ENCODE data around the gene MYO16.
"Not testable (repeated sequence)": the region's sequence is repeated elsewhere in the genome, so short reads cannot be mapped to it uniquely, and the experiment has no call there.

MYO16 gene

DNA sequence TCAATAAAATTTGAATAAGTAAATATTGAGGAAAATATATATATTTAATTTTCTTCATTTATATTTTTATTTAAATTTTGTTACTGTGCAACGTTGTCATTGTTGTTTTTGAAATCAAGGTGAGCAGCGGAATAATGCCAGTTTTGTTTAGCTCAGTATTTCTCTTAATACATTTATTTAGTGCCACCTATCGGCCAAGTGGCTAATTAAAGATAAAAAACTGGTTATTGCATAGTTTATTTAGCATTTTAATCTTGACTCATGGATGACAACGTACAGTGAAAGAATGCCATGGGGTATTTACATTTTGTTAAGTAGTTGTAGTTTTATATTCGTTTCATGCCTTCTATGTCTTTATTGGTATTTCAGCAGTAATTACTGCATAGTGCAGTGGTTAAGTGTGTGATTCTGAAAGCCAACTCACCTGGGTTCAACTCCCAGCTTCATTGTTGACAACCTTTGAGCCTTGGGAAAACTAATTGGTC lies 265.9 kb downstream of the MYO16 start:
- DNase-seq (ENCODE audit: low spot score): peak; percentile 7

DNA sequence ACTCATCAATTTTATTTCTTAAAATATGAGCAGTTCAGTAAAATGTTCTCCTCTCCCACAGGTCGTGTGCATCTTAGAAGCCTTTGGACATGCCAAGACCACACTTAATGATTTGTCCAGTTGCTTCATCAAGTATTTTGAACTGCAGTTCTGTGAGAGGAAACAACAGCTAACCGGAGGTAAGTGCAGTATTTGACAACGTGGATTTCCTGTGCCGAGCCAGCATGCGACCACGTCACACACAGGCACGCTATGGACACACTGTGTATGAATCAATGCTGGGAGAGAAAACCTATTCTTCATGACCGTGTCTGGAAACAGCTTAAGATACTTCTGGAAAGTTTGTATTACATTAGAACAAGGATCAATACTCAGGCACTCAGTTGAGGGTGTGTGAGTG lies 268.5 kb downstream of the MYO16 start:
- DNase-seq (ENCODE audit: low spot score): no peak

DNA sequence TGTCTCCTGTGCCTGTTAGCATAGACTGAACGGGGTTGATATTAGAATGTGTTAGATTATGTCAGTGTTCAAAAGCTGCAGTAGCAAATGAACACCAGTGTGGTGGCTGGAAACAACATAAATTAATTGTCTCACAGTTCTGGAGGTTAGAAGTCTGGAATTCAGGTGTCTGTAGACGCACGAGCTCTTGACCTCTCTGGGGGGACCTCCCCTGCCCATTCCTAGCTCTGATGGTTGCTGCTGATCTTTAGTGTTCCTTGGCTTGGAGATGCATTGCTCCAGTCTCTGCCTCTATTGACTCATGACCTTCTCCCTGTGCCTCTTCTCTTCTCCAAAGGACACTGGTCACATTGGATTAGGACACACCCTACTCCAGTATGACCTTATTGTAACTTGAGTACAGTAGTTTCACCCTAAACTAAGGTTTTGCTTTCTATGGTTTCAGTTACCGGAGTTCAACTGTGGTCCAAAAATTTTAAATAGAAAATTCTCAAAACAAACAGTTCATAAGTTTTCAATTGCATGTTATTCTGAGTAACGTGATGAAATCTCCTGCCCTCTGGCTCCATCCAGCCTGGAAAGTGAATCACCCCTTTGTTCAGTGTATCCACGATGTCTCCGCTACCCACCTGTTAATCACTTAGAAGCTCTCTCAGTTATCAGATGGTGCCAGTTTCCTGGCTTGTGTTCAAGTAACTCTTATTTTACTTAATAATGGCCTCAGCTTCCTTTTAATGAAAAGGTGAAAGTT lies 273.2 kb downstream of the MYO16 start:
- DNase-seq (ENCODE audit: low spot score): no peak

DNA sequence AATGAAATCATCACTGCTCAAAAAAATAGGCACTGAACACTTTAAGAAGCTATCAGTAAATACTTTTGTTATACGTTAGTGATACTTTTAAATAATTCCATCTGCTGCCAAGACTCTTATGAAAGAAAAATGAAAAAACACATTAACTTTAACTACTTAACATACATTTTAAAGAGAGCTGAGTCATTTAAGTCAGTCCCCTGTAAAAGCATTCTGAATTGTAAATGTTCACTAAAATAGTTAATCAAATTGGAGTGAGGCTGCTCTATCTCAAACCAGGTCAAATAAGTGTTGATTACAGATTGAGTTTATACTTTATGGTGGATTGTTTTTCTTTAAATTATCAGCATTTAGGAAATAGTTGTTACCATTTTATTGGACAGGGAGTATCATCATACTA lies 274.2 kb downstream of the MYO16 start:
- no peak for DNase-seq (ENCODE audit: low spot score)

DNA sequence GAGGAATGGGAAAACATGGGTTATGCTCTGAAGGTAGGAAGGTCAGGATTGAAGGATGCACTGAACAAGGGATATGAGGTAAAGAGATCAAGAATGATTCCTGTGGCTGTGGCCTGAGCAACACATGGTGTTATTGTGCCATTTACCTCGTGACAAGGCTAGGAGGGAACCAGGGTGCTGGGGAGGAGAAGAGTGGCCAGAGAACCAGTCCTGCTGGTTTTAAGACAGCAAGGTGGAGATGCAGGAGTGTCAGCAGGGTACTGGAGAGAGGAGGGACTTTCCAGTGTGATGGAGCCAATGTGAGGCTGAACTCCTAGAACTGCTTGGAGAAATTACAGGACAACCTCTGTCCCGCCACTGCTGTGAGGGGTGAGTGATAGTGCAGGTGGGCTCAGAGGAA lies 282.4 kb downstream of the MYO16 start:
- no peak for DNase-seq (ENCODE audit: low spot score)

DNA sequence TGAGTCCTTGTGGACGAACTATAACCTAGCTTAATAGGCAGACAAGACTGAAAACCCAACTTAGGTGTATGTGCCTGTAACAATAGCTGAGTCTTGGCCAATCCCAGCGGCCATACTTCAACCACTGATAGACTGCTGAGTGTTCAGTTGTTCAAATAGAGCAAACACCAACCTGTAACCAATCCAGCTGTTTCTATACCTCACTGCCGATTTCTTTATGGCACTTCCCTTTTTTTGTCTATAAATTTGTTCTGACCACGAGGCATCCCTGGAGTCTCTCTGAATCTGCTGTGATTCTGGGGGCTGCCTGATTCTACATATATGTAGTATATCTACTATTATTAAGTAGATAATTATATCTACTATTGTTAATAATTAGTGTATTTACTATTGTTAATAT lies 284.3 kb downstream of the MYO16 start:
- not testable (repeated sequence) for DNase-seq (ENCODE audit: low spot score)

DNA sequence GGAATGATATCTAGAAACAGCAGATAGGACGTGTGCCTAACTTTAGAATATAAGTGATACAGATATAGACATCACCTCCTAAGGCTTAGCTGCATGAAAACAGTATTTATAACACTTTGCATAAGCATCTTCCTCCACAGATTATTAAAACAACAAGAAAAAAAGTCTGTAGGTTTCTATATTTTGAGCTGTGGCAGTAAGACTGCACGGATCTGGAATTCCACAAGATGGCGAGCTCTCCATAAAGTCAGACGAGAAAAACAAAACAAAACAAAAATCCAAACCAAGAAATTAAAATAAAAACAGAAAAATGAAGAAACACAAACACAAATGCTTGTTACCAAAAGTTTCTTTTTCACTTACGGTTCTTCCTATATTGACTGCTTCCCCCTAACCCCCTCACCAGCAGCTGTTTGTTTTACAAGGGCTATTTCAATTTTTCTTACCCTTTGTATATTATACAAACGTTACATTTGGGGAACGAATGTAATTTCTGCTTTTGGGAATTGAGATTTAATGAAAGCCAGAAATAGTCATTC lies 285.8 kb downstream of the MYO16 start:
- DNase-seq (ENCODE audit: low spot score): no peak

DNA sequence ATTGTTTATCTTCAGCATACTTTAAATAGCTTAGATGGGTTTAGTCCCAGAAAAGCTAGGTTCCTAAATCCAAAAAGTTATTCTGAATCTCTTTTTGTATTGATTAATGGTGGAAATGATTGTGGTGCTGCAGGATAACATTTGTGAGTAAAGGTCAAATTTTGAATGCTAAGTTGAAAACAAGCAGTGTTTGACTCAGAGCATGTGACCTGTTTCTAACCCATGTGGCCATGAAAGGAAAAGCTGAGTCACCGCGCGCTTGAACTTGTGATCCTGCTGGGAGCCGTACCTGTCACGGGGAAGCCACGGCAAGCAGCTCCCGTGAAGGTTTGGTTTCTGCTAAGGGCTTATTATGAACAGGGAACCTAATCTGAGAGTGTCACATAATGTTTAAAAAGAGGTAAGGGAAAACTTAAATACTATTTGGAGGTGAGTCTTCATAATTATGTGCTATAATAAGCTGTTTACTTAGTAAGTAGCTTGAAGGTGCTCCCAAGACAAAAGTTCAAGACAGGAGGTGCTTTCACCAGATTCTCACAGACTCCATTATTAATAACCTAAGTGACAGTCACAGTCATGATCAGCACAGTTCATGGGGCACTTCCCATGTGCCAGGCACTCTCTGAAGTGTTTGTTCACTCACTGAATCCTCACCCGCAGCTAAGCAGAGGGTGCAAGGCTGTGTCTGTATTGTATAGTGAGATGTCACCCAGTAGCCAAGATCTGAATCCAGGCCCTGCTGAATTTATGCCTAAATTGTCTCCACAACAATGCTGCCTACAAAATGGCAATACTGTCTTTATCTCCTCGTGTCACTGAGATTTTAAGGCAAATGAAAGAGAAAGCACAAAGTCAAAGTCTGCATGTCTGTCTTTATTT lies 286.5 kb downstream of the MYO16 start:
- DNase-seq (ENCODE audit: low spot score): peak; percentile 53

DNA sequence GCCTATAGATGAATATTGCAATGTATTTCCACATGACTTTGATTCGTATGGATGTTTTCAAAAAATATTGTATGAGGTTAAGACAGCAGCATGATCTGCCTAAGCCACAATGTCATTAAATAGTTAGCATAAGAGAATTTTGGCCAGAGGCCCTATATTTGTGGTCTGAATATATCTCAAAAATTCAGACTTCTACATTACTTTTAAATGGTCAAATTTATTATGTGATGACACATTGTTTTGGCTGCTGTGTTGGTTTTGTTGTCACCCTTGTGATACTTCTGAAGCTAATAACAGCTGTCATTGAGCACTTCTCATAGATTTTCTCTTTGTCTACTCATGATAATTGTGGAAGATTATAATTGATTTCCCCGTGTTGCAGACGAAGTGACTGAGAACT lies 288.2 kb downstream of the MYO16 start:
- DNase-seq (ENCODE audit: low spot score): no peak

DNA sequence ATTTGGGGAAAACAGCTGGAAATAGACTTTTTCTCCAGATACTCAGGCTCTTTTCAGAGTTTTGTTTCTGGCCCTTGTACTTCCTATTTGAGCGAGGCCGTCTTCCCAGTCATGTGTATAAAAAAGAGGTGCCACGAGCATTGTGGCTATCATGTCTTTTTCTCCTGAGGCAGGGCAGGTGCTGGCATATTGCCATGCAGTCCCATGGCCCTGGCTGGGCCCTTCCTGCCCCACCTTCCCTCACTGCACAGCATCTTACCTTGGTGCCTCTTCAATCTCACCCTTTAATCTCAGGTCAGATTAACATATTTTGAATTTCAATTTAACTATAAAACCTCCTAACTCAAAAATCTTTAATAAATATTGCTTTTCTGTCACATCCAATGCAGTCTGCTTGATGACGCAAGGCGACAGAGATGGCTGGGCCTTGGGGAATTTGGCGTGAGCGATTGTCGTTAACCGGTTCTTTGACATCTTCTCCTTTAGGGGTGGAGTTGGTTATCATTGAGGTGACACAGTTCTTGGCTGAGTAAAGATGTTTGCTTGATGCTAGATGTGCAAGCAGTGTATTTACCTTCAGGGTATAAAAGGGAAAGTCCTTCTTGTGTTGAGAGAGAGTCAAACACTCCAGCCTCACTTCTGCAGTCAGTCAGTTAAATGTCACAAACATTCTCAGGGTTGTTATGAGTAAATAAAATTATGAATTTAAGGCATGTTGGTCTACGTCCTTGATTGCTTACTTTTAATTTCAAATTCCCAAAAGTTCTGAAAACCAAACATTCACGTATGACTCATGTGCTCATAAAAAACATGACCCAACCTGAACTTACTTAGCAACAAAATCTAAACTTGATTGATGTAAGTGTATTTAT lies 289.9 kb downstream of the MYO16 start:
- no peak for DNase-seq (ENCODE audit: low spot score)

DNA sequence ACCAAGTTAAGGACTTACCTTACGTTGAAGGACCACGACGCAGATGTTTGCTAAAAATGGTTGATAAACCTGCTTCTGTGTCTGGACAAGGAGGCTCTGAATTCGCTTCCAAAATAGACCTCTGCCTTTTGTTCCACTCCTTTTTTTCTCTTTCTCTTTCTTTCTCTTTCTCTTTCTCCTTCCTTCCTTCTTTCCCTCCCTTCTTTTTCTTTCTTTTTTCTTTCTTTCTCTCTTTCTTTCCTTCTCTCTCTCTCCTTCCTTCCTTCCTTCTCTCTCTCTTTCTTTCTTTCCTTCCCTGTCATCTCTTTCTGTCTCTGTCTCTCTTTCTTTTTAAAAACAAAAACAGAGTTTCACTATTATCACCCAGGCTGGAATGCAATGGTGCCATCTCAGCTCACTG lies 290.7 kb downstream of the MYO16 start:
- no peak for DNase-seq (ENCODE audit: low spot score)

DNA sequence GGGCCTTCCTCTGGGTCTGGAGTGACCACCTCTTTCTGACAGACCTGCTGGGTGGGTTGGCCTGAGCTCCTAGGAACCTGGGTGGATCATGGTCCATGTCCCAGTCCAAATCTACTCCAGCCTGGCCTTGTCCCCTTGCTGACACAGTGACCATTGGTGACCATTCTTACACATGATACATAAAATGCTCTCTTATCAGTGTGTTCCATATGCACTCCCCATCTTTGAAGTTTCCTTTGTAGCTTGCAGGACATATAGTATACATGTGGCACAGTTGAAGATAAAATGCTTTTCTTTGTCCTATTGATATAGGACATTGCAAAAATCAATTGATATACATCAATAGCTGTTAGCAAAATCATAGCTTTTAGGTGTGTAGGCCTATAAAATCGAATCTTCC lies 291.8 kb downstream of the MYO16 start:
- DNase-seq (ENCODE audit: low spot score): no peak

DNA sequence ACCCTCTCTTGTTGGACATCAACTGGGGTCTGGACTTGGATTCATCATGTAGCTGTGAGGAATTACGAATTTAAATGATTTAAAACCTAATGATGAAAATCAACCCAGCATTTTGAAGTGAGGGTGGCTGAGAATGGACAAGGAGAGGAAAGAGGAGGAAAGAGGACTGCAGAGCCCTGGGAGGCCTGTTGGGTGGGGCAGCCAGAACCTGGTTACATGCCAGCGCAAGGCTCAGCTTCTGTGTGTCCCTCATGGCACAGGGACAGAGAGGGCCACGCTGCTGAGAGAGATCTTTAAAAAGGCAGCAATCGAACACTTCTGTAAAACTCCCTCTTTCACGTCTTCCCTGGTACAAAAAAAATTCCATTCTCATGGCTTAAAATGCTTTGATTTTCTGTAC lies 292.7 kb downstream of the MYO16 start:
- DNase-seq (ENCODE audit: low spot score): no peak

DNA sequence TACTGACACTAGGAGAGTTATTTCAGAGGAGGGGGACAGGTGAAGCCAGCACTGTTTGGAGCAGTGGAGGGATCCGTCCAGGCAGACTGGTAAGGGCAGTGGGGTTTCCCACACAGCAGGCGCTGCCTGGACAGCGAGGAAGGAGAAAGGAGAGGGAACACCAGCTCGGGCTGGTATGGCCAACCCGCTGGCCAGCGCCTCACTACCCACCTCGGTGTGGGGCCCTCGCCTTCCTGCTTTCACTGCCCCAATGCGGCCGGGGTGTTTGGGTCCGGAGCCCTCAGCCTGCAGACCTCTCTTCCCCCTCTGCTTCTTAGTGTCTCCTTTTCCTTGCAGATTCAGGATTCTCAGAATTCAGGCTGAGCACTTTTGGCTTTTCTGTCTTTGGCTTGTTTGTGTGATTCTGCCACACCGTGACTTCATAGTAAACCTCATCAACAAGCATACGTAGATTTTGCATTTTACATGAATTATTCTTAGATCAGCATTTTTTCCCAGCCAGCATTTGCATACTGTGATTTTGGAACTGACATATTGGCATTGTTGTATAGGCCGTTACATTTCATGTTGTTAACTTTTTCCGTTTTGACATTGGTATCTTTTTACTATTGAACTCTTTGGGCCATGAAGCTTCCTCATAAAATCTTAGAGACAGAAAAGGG lies 294.1 kb downstream of the MYO16 start:
- no peak for DNase-seq (ENCODE audit: low spot score)

DNA sequence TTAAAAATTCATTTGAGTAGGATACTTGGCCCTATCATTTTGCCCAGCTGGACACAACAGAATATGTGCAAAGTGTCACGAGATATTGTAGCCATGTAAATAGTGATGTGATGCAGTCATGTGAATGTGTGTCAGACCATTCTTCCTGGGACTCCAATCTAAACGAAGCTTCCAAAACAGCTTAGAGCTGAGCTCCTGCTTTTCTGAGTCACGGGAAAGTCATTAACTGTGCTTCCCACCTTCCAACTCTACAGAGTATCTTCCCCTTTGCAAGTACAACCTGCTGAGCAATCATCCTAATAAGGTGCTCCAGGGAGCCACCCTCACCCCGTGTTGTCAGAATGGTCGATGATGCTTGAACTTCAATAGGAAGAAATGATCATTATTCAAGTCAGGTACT lies 294.7 kb downstream of the MYO16 start:
- DNase-seq (ENCODE audit: low spot score): peak; percentile 29

DNA sequence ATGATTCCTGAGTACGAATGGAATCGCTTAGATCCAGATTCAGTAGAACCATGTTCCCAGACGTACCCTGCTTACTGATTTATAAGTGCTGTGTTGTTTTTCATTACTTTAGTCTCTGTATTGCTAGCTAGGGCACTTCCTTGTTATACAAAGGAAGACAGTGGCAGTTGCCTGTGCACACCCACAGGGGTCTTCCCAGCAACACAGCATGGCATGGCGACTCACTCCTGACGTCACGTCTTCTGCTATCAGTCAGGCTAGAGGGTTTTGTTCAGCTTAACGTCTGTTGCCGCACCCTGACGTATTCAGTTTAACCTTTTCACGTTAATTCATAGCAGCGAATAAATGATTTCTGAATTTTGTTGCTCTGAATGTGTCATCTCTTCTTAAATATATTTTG lies 295.1 kb downstream of the MYO16 start:
- no peak for DNase-seq (ENCODE audit: low spot score)

DNA sequence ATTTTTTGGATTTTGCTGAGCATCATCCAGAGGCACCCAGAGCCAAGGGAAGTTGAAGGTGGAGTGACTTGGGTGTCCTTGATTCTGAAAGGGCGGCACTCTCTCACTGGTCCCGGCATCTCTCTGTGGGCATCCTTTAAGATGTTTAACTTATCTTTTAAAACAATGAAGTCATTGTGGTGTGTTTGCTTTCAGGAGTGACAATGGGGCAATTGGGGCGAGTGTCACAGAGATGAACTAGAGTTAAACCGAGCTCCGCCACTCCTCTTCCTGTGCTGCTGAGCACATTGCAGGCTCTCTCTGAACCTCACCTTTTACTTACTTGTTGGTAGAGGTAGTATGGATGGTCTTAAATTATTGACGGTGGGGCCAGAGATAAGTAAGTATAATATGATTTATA lies 295.7 kb downstream of the MYO16 start:
- DNase-seq (ENCODE audit: low spot score): no peak

DNA sequence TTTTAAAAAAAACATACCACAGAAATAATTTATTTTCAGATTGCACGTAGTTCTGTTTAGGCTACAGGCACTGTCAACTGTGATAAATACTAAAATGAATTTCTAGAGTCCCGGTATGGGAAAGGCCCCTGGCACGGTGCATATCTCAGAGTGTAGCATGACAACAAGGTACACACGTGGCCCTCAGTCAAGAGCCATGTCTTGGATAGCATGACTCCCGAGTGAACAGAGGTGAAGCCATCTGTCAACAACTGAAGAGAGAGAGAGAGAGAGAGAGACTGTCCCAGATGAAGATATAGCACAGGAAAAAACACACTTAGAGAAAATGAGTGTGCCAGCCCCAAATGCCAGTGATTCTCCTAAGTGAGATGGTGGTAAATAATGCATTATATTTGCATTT lies 297.5 kb downstream of the MYO16 start:
- no peak for DNase-seq (ENCODE audit: low spot score)

DNA sequence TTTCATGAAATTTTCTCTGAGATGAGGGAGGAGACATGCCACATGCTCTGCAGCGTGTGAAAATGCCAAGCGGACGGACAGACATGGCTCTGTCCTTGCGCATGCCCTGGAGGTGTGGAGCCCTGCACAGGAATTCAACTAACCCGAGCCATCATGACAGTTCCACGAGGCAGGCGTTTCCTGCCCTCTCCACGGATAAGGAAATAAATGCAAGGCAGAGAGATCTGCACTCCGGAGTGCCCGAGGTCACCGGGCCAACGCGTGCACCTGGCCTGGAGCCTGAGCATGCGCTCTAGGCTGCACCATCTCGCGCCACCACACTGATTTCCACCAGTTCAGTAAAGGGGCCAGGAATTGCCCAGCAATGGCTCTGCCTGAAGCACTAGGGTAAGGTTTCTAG lies 298.2 kb downstream of the MYO16 start:
- DNase-seq (ENCODE audit: low spot score): no peak

DNA sequence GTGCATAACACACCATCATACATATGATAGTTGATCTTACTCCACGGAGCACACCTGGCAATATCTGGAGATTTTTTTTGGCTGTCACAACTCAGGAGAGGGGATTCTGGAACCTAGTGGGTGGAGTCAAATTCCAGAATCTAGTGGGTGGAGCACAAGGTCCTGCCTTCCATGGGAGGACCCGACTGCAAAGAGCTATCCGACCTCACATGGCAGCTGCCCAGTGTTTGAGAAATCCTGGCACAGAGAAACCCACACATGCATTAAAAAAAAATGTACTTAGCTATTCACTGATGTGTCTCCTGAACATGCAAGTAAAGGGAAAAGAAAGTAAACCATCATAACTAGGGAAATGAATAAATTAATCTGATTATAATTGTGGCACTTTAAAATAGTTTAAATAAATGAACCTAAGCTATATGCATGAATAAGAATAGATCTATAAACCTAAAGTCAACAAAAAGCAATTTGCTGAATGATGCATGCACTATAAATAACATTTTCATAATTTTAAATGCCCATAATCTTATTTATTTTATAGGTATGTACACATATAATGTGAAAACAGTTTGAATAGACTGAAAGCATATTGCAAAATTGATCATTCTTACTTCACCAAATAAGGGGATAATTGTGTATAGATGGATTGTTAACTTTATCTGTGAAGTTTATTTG lies 300.3 kb downstream of the MYO16 start:
- no peak for DNase-seq (ENCODE audit: low spot score)

DNA sequence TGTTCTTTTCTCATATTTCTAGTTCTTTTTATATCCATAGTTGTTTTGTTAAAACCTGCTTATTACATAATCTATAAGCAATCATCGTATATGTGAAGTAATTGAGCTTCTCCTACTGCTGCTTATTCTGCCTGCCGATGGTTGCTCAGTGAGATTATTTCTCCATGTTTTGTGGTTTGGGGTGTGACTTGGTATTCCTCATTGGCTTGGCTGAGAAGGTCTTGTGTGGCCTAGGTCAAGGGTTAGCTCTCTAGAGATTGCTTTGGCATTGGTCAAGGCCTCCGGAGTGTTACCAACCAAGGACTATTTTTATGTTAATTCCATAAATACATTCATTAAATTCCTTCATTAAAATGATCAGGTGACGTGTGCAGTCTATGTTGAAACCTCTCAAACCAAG lies 302.8 kb downstream of the MYO16 start:
- DNase-seq (ENCODE audit: low spot score): no peak
